ENCODE data around the gene FOLR1. TPM values are rescaled to one million over a fixed set of nuclear protein-coding genes. Genes with fewer than 3 reads are reported as not detected.

Gene FOLR1
- total RNA-seq, 1 experiment from 2014 or later: not detected

GRCh38 chr11:72223615-72224563, 31.9 kb downstream of the FOLR1 start:
- peak; percentile 25 for DNase-seq (ENCODE audit: low spot score)

GRCh38 chr11:72224564-72225410, 32.8 kb downstream of the FOLR1 start, which contains the start of gene INPPL1:
Gene INPPL1, plus strand, starts transcription at chr11:72224767. Its CDS starts 218 bp downstream, at chr11:72224985.
- DNase-seq (ENCODE audit: low spot score): no peak

- DNase-seq (ENCODE audit: low spot score): peak; percentile 14
These were observed 33.5 kb downstream of the FOLR1 start for GRCh38 chr11:72225411-72225951.

- DNase-seq (ENCODE audit: low spot score): no peak
These were observed 34.8 kb downstream of the FOLR1 start for GRCh38 chr11:72226701-72227100.

- DNase-seq (ENCODE audit: low spot score): no peak
These were observed 35.6 kb downstream of the FOLR1 start for GRCh38 chr11:72227316-72228228.

GRCh38 chr11:72228229-72228843, 36.4 kb downstream of the FOLR1 start:
- no peak for DNase-seq (ENCODE audit: low spot score)

GRCh38 chr11:72228844-72229231, 36.9 kb downstream of the FOLR1 start:
- DNase-seq (ENCODE audit: low spot score): no peak

- DNase-seq (ENCODE audit: low spot score): no peak
These were observed 37.5 kb downstream of the FOLR1 start for GRCh38 chr11:72229336-72229924.

- no peak for DNase-seq (ENCODE audit: low spot score)
These were observed 38.2 kb downstream of the FOLR1 start for GRCh38 chr11:72229925-72230763.

- DNase-seq (ENCODE audit: low spot score): no peak
These were observed 38.9 kb downstream of the FOLR1 start for GRCh38 chr11:72230764-72231365.

- DNase-seq (ENCODE audit: low spot score): no peak
These were observed 39.7 kb downstream of the FOLR1 start for GRCh38 chr11:72231396-72232259.

GRCh38 chr11:72232260-72233055, 40.5 kb downstream of the FOLR1 start:
- no peak for DNase-seq (ENCODE audit: low spot score)

GRCh38 chr11:72233056-72233772, 41.3 kb downstream of the FOLR1 start:
- DNase-seq (ENCODE audit: low spot score): no peak

GRCh38 chr11:72233773-72234513, 42.0 kb downstream of the FOLR1 start:
- no peak for DNase-seq (ENCODE audit: low spot score)

GRCh38 chr11:72234514-72234830, 42.5 kb downstream of the FOLR1 start:
- DNase-seq (ENCODE audit: low spot score): no peak

- DNase-seq (ENCODE audit: low spot score): no peak
These were observed 43.0 kb downstream of the FOLR1 start for GRCh38 chr11:72234920-72235319.

Data from A172 (cell line).